CD14-positive monocyte (primary cell): ENCODE results near the gene ZNF827. TPM values are rescaled to one million over a fixed set of nuclear protein-coding genes. Genes with fewer than 3 reads are reported as not detected.

Experiments
- DNase-seq, 3 donors: peaks; one replicate each; pipeline ENCODE4 v3.0.0-alpha.2; 2011 to 2022
- H2AFZ ChIP-seq: 2 replicates; pipeline ENCODE4 v1.6.0; 2012; ENCODE audit warnings: mild to moderate bottlenecking, low read depth, low read length, inconsistent platforms; ENCODE audit not compliant: insufficient read depth, poor library complexity, severe bottlenecking
- H3K27ac ChIP-seq, 2 donors: 1 replicate in 1 of 2; 2 replicates in 1 of 2; pipeline ENCODE4 v1.5.1; 2012 to 2013; ENCODE audit warnings: low read length in 2 of 2, control low read depth in 1 of 2, inconsistent platforms in 1 of 2, low read depth in 1 of 2, mild to moderate bottlenecking in 1 of 2
- H3K27me3 ChIP-seq, 2 donors: one replicate each; pipeline versions ENCODE4 v1.6.0 to v1.6.1; 2011 to 2013; ENCODE audit warnings: low read length in 2 of 2; ENCODE audit not compliant: control insufficient read depth in 2 of 2, insufficient read depth in 2 of 2
- H3K36me3 ChIP-seq, 2 donors: replicated peaks in 1 of 2; 1 replicate in 1 of 2; 2 replicates in 1 of 2; pipeline versions ENCODE4 v1.5.1 to v1.6.1; 2012 to 2013; ENCODE audit warnings: low read length in 2 of 2, control low read depth in 1 of 2, inconsistent platforms in 1 of 2, mild to moderate bottlenecking in 1 of 2; ENCODE audit not compliant: insufficient read depth in 2 of 2, control insufficient read depth in 1 of 2
- H3K4me1 ChIP-seq, 2 donors: 1 replicate in 1 of 2; 2 replicates in 1 of 2; pipeline versions ENCODE4 v1.5.1 to v1.6.1; 2012 to 2013; ENCODE audit warnings: low read length in 2 of 2, control low read depth in 1 of 2, inconsistent platforms in 1 of 2, mild to moderate bottlenecking in 1 of 2, moderate library complexity in 1 of 2; ENCODE audit not compliant: insufficient read depth in 2 of 2, control insufficient read depth in 1 of 2
- H3K4me2 ChIP-seq: replicated peaks from 2 replicates; pipeline ENCODE3; 2012; ENCODE audit warnings: low read length, moderate library complexity, mild to moderate bottlenecking; ENCODE audit not compliant: poor library complexity, severe bottlenecking; ENCODE audit errors: extremely low read depth
- H3K4me3 ChIP-seq, 3 experiments: fragments of 200-600 bp in 1 of 3; sonication (generic) in 1 of 3; replicated peaks in 1 of 3; 1 replicate in 2 of 3; 2 replicates in 1 of 3; pipeline ENCODE4 v1.5.1; 2011 to 2013; ENCODE audit warnings: low read length in 3 of 3, mild to moderate bottlenecking in 3 of 3, control low read depth in 2 of 3, low read depth in 2 of 3, inconsistent platforms in 1 of 3, moderate library complexity in 1 of 3
- H3K79me2 ChIP-seq: 2 replicates; pipeline ENCODE4 v1.6.0; 2012; ENCODE audit warnings: mild to moderate bottlenecking, control low read depth, inconsistent platforms, low read length, moderate library complexity; ENCODE audit not compliant: insufficient read depth
- H3K9ac ChIP-seq: 2 replicates; pipeline ENCODE4 v1.6.0; 2017; ENCODE audit warnings: low read length, mild to moderate bottlenecking; ENCODE audit not compliant: insufficient read depth, poor library complexity, severe bottlenecking
- H3K9me3 ChIP-seq, 2 donors: replicated peaks in 1 of 2; 1 replicate in 1 of 2; 2 replicates in 1 of 2; pipeline versions ENCODE4 v1.5.1 to v1.6.1; 2012 to 2013; ENCODE audit warnings: low read length in 2 of 2, control low read depth in 1 of 2; ENCODE audit not compliant: control insufficient read depth in 1 of 2, insufficient read depth in 1 of 2
- H4K20me1 ChIP-seq: 2 replicates; pipeline ENCODE4 v1.6.0; 2012; ENCODE audit warnings: mild to moderate bottlenecking, low read length, control low read depth, moderate library complexity; ENCODE audit not compliant: insufficient read depth
- H3K27ac Mint-ChIP-seq, 7 donors: one replicate each; pipeline ENCODE4 v1.8.0; 2020; ENCODE audit warnings: mild to moderate bottlenecking in 7 of 7, mixed read lengths in 7 of 7, moderate library complexity in 6 of 7, inconsistent platforms in 2 of 7
- H3K27me3 Mint-ChIP-seq, 3 donors: one replicate each; pipeline ENCODE4 v1.8.0; 2021 to 2022; ENCODE audit warnings: low read depth in 3 of 3, mild to moderate bottlenecking in 3 of 3, mixed read lengths in 3 of 3, moderate library complexity in 3 of 3, inconsistent platforms in 1 of 3
- H3K36me3 Mint-ChIP-seq, 2 donors: one replicate each; pipeline ENCODE4 v1.8.0; 2020; ENCODE audit warnings: mixed read lengths in 2 of 2, inconsistent platforms in 1 of 2, mild to moderate bottlenecking in 1 of 2
- H3K4me1 Mint-ChIP-seq: one replicate; pipeline ENCODE4 v1.8.0; 2020; ENCODE audit warnings: mild to moderate bottlenecking, mixed read lengths
- H3K4me3 Mint-ChIP-seq, 2 donors: one replicate each; pipeline ENCODE4 v1.8.0; 2020; ENCODE audit warnings: mild to moderate bottlenecking in 2 of 2, mixed read lengths in 2 of 2, moderate library complexity in 1 of 2
- H3K9me3 Mint-ChIP-seq, 7 donors: one replicate each; pipeline ENCODE4 v1.8.0; 2020 to 2022; ENCODE audit warnings: mixed read lengths in 7 of 7, mild to moderate bottlenecking in 6 of 7, moderate library complexity in 6 of 7, inconsistent platforms in 2 of 7
- WGBS: methylation state at CpG from one replicate; pipeline ENCODE4 v1.1.5; 2013; ENCODE audit warnings: missing lambda C conversion rate; ENCODE audit not compliant: insufficient coverage; 5-methylcytosine and 5-hydroxymethylcytosine counted together
- intact Hi-C, 2 donors: fragments of 100-400 bp; cut with micrococcal nuclease; formaldehyde crosslinking; loops; one replicate each; pipeline versions ENCODE4 v1.15.0 to v1.15.1; 2023
- polyA plus RNA-seq, 3 donors: library from polyadenylated mRNA; depleted of rRNA in 1 of 3; unstranded in 2 of 3; stranded (reverse) in 1 of 3; fragments of 300-500 nt in 2 of 3; fragments of >200 nt in 1 of 3; fragmentation: Illumina TruSeq in 2 of 3; gene quantifications; 1 replicate in 2 of 3; 2 replicates in 1 of 3; pipeline ENCODE4 v1.2.3, GENCODE V29; 2012 to 2021
- TF ChIP-seq, protein P1 (sequence below): fragments of 200-600 bp; IDR thresholded peaks from one replicate; pipeline ENCODE4 v1.8.0; 2022; ENCODE audit warnings: antibody characterized with exemption, mild to moderate bottlenecking

Gene ZNF827
- polyA plus RNA-seq, 3 donors = 0.04 TPM; not detected in 2

DNA sequence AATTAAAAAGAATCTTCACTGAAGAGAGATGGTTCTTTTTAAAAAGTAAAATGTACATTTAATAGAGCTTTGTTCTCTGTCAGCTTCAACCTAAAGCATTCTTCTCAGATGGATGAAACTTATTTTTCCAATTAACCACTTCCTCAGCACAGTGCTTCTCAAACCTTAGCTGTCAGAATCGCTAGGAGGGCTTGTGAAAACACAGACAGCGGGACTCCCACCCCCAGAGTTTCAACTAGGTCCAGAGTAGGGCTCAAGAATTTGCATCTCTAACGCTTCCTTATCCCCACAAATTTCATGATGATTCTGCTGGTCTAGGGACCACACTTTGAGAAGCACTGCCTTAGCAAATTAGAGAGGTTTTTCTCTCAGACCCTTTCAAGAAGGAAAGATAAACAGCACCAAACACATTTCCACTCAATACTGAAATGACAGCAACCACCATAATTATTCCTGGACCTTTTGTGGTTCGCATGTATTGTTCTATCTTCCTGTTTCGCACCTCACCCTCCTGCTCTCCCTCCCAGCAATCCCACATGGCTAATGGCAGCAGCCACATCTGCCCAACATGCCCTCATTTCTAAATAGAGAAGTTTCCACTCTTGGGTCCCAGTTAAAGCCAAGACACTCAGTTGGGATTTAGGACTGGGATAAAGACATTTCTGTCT is 73.2 kb downstream of the ZNF827 start:
- H3K36me3 Mint-ChIP-seq = no peaks in the 10 kb centered on the region
- H3K9me3 ChIP-seq = no peaks in the 10 kb centered on the region
- no peaks in the 10 kb centered on the region for H3K36me3 ChIP-seq
- H4K20me1 ChIP-seq = no peaks in the 10 kb centered on the region
- H3K79me2 ChIP-seq = no peaks in the 10 kb centered on the region
- WGBS = 65% methylated on average over 4 of the region's 5 CpGs
- H2AFZ ChIP-seq = no peak overlapping the region
- intact Hi-C loops = no loop called here
- H3K4me2 ChIP-seq = no peak overlapping the region
- no peak overlapping the region for H3K27ac ChIP-seq
- TF ChIP-seq, protein P1, sequence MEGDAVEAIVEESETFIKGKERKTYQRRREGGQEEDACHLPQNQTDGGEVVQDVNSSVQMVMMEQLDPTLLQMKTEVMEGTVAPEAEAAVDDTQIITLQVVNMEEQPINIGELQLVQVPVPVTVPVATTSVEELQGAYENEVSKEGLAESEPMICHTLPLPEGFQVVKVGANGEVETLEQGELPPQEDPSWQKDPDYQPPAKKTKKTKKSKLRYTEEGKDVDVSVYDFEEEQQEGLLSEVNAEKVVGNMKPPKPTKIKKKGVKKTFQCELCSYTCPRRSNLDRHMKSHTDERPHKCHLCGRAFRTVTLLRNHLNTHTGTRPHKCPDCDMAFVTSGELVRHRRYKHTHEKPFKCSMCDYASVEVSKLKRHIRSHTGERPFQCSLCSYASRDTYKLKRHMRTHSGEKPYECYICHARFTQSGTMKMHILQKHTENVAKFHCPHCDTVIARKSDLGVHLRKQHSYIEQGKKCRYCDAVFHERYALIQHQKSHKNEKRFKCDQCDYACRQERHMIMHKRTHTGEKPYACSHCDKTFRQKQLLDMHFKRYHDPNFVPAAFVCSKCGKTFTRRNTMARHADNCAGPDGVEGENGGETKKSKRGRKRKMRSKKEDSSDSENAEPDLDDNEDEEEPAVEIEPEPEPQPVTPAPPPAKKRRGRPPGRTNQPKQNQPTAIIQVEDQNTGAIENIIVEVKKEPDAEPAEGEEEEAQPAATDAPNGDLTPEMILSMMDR = no peak
- no peak overlapping the region for H3K4me3 Mint-ChIP-seq
- no peaks in the 10 kb centered on the region for H3K27me3 ChIP-seq
- DNase-seq = no peak
- peaks cover 6% of the 10 kb centered on the region for H3K4me1 Mint-ChIP-seq
- no peak overlapping the region for H3K4me3 ChIP-seq
- no peak overlapping the region for H3K9ac ChIP-seq
- H3K4me1 ChIP-seq = peaks cover 0 to under 1% of the 10 kb centered on the region in 2 donors
- peaks cover 0 to 2% (median 0%) of the 10 kb centered on the region in 3 donors for H3K27me3 Mint-ChIP-seq
- H3K9me3 Mint-ChIP-seq = peaks cover 0 to 1% (median 0%) of the 10 kb centered on the region in 7 donors
- no peak overlapping the region for H3K27ac Mint-ChIP-seq

DNA sequence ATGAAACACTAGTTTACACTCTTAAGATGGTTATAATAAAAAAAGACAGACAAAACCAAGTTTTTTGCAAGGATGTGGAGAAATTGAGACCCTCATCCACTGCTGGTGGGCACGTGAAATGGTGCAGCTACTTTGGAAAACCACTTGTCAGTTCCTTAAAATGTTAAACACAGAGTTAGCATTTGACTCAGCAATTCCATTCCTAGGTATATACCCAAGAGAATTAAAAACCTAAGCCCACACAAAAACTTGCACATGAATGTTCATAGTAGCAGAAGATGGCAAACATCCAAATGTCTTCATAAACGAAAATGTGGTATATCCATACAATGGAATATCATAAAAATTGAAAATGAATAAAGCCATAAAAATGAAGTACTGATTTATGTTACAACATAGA is 75.4 kb downstream of the ZNF827 start:
- H3K4me1 ChIP-seq = peaks cover 0 to 2% of the 10 kb centered on the region in 2 donors
- H3K4me3 ChIP-seq = no peak overlapping the region
- TF ChIP-seq, protein P1 = no peak
- peaks cover 0 to 2% (median 0%) of the 10 kb centered on the region in 3 donors for H3K27me3 Mint-ChIP-seq
- H2AFZ ChIP-seq = no peak overlapping the region
- intact Hi-C loops = no loop called here
- no peak overlapping the region for H3K4me2 ChIP-seq
- no peak for DNase-seq
- no peak overlapping the region for H3K27ac ChIP-seq
- peaks cover 12% of the 10 kb centered on the region for H3K4me1 Mint-ChIP-seq
- H3K27me3 ChIP-seq = no peaks in the 10 kb centered on the region
- H3K9me3 Mint-ChIP-seq = peaks cover 0 to 1% (median 0%) of the 10 kb centered on the region in 7 donors
- H4K20me1 ChIP-seq = no peaks in the 10 kb centered on the region
- H3K27ac Mint-ChIP-seq = no peak overlapping the region
- no peaks in the 10 kb centered on the region for H3K36me3 ChIP-seq
- 83% methylated on average over 1 of the region's 2 CpGs for WGBS
- no peak overlapping the region for H3K4me3 Mint-ChIP-seq
- H3K36me3 Mint-ChIP-seq = no peaks in the 10 kb centered on the region
- no peaks in the 10 kb centered on the region for H3K79me2 ChIP-seq
- no peak overlapping the region for H3K9ac ChIP-seq
- H3K9me3 ChIP-seq = no peaks in the 10 kb centered on the region
